ENCODE measurements around the gene PIGT. TPM values are rescaled to one million over a fixed set of nuclear protein-coding genes. Genes with fewer than 3 reads are reported as not detected.
"Not testable (repeated sequence)": the region's sequence is repeated elsewhere in the genome, so short reads cannot be mapped to it uniquely, and the experiment has no call there.

PIGT gene
- total and polyA plus RNA-seq, 5 donors from 2014 or later, result 80.3 to 137 (median 93.1) TPM

DNA sequence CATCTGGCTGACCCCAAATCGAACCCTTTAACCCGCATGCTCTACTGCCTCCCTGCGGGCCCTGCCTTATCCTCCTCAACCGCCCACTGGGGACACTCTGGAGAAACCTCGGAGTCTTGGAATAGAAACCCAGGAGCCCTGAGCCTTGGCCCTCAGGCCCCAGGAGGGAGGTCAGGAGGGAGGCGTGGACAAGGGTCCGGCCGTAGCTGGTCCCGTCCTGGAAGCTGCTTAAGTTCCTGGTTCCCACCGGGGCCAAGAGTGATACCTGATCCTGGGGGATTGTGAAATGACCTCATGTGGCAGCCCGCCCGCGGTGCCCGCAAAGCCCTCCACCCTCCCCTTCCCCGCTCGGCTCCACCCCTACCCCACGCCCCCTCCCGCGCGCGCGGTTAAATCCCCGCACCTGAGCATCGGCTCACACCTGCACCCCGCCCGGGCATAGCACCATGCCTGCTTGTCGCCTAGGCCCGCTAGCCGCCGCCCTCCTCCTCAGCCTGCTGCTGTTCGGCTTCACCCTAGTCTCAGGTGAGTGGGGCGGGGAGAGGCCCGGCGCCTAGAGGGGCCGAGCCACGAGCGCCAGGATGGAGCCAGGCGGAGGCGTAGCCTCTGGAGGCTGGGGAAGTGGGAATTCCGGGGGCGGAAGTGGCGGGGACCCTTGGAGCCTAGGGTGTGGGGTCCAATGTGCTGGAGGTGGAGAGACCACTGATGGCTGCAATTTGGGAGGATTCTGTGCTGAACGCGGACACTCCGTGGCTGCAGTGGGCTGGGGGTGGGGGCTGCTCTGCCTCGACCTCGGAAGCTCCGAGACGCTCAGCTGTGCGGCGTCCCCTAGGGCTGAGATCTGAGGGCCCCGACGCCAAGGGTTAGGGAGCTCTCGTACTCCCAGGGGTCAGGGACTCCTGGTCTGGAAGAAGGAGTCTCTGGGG, 53.7 kb downstream of the PIGT start, which contains the start of gene WFDC2:
WFDC2 (plus strand) TSS at position 418 of the 926 bp plus-strand sequence; CDS start at position 447, 29 bp downstream.
- Mint-ChIP-seq H3K4me3 (peak within 1 kb of the TSS in 2 of 4 donors; percentile 46 to 75), H3K9me3 (peaks cover 0 to 3% (median 0%) of the 10 kb centered on the region in 7 donors), H3K36me3 (no peaks in the 10 kb centered on the region), H3K4me1 (peaks cover 0 to 16% (median 0%) of the 10 kb centered on the region in 4 donors), H3K27me3 (peaks cover 67% of the 10 kb centered on the region), H3K27ac (peak within 1 kb of the TSS in 1 of 3 donors; percentile 84)
- Histone ChIP-seq H3K27ac (ENCODE audit: insufficient read depth, low read length, poor library complexity, severe bottlenecking) (no peak within 1 kb of the TSS), H3K27me3 (ENCODE audit: control insufficient read depth, insufficient read depth, low read length) (peaks cover 31% of the 10 kb centered on the region), H3K9me3 (ENCODE audit: control insufficient read depth in 2 of 2, low read length in 2 of 2) (no peaks in the 10 kb centered on the region), H3K4me1 (ENCODE audit: control insufficient read depth, insufficient read depth, low read length, poor library complexity, severe bottlenecking) (peaks cover 16% of the 10 kb centered on the region), H3K36me3 (ENCODE audit: control insufficient read depth, insufficient read depth, low read length) (no peaks in the 10 kb centered on the region), H3K4me3 (ENCODE audit: low read depth, low read length) (no peak within 1 kb of the TSS)
- ATAC-seq (ENCODE audit: low read depth in 2 of 2) (no peak), DNase-seq (no peak)

DNA sequence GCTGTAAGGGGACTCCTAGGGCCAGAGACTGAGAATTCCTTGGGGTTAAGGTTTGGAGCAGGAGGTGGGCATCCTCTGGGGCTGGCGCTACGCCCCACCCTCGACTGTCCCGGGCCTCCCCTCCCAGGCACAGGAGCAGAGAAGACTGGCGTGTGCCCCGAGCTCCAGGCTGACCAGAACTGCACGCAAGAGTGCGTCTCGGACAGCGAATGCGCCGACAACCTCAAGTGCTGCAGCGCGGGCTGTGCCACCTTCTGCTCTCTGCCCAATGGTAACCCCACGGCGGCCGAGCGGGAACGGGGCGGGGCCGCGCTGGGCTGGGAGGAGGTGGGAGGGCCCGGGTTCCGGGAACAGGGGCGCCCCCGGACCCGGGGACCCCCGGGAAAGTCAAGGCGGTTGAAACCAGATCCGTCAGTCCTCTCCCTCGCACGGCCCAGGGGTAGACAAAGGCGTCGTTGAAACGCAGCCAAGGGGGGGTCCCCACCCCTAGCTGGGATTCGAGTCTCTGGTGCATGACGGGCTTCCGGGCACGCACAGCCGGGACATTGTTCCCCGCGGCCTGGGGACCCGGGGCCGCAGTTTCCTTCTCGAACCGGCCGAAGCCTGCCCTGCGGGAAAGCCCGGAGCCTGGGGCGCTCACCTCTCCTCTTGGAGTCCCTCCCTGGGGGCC, 54.5 kb downstream of the PIGT start:
- Mint-ChIP-seq H3K4me3 (peak overlapping the region in 2 of 4 donors; percentile 46 to 75), H3K4me1 (peaks cover 0 to 16% (median 0%) of the 10 kb centered on the region in 4 donors), H3K27me3 (peaks cover 67% of the 10 kb centered on the region), H3K36me3 (no peaks in the 10 kb centered on the region), H3K27ac (no peak overlapping the region), H3K9me3 (peaks cover 0 to 3% (median 0%) of the 10 kb centered on the region in 7 donors)
- DNase-seq (no peak), ATAC-seq (ENCODE audit: low read depth in 2 of 2) (no peak)
- Histone ChIP-seq H3K36me3 (ENCODE audit: control insufficient read depth, insufficient read depth, low read length) (no peaks in the 10 kb centered on the region), H3K27ac (ENCODE audit: insufficient read depth, low read length, poor library complexity, severe bottlenecking) (no peak overlapping the region), H3K9me3 (ENCODE audit: control insufficient read depth in 2 of 2, low read length in 2 of 2) (no peaks in the 10 kb centered on the region), H3K27me3 (ENCODE audit: control insufficient read depth, insufficient read depth, low read length) (peaks cover 24% of the 10 kb centered on the region), H3K4me1 (ENCODE audit: control insufficient read depth, insufficient read depth, low read length, poor library complexity, severe bottlenecking) (peaks cover 16% of the 10 kb centered on the region), H3K4me3 (ENCODE audit: low read depth, low read length) (no peak overlapping the region)

DNA sequence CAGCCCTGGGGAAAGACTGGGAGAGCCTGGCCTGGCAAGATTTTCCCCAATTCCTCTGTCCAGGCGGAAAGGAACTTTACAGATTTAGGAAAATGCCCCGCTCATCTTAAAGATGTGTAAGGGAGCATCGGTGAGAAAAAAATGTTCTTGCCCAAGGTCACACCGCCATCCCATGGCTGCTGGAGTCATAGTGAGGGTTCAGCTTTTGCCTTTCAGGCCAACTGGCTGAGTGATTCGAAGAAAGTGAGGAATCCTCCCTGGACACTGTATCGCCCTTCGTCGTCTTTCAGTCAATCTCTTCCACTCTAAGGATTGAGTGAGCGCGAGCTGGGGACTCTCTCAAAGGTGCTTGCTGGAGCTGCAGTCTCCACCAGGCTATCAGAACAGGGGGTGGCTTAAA, 55.0 kb downstream of the PIGT start:
- Mint-ChIP-seq H3K4me3 (peak overlapping the region in 2 of 4 donors; percentile 37 to 75), H3K9me3 (peaks cover 0 to 3% (median 0%) of the 10 kb centered on the region in 7 donors), H3K4me1 (peaks cover 0 to 16% (median 0%) of the 10 kb centered on the region in 4 donors), H3K27ac (no peak overlapping the region), H3K27me3 (peaks cover 65% of the 10 kb centered on the region), H3K36me3 (no peaks in the 10 kb centered on the region)
- no peak for DNase-seq
- H3K36me3 ChIP-seq (ENCODE audit: control insufficient read depth, insufficient read depth, low read length), result no peaks in the 10 kb centered on the region
- peaks cover 16% of the 10 kb centered on the region for H3K4me1 ChIP-seq (ENCODE audit: control insufficient read depth, insufficient read depth, low read length, poor library complexity, severe bottlenecking)
- ATAC-seq (ENCODE audit: low read depth in 2 of 2), result no peak
- no peaks in the 10 kb centered on the region for H3K9me3 ChIP-seq (ENCODE audit: control insufficient read depth in 2 of 2, low read length in 2 of 2)
- peaks cover 24% of the 10 kb centered on the region for H3K27me3 ChIP-seq (ENCODE audit: control insufficient read depth, insufficient read depth, low read length)
- H3K27ac ChIP-seq (ENCODE audit: insufficient read depth, low read length, poor library complexity, severe bottlenecking), result no peak overlapping the region
- H3K4me3 ChIP-seq (ENCODE audit: low read depth, low read length), result no peak overlapping the region

DNA sequence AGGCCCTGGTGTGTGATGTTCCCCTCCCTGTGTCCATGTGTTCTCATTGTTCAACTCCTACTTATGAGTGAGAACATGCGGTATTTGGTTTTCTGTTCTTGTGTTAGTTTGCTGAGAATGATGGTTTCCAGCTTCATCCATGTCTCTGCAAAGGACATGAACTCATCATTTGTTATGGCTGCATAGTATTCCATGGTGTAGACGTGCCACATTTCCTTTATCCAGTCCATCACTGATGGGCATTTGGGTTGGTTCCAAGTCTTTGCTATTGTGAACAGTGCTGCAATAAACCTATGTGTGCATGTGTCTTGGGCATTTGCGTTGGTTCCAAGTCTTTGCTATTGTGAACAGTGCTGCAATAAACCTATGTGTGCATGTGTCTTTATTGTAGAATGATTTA, 56.3 kb downstream of the PIGT start:
- H3K36me3 ChIP-seq (ENCODE audit: control insufficient read depth, insufficient read depth, low read length); H3K36me3 Mint-ChIP-seq; H3K9me3 Mint-ChIP-seq; ATAC-seq (ENCODE audit: low read depth in 2 of 2); H3K4me3 ChIP-seq (ENCODE audit: low read depth, low read length); H3K4me3 Mint-ChIP-seq; H3K9me3 ChIP-seq (ENCODE audit: control insufficient read depth in 2 of 2, low read length in 2 of 2); H3K27ac ChIP-seq (ENCODE audit: insufficient read depth, low read length, poor library complexity, severe bottlenecking); DNase-seq; H3K27ac Mint-ChIP-seq: not testable (repeated sequence)
- H3K27me3 Mint-ChIP-seq, result peaks cover 54% of the 10 kb centered on the region
- peaks cover 16% of the 10 kb centered on the region for H3K4me1 ChIP-seq (ENCODE audit: control insufficient read depth, insufficient read depth, low read length, poor library complexity, severe bottlenecking)
- H3K27me3 ChIP-seq (ENCODE audit: control insufficient read depth, insufficient read depth, low read length), result peaks cover 20% of the 10 kb centered on the region
- H3K4me1 Mint-ChIP-seq, result peaks cover 0 to 16% (median 0%) of the 10 kb centered on the region in 4 donors

Other genes with a start within 250 kb of the PIGT start
- not detected for gene PI3, start 241.2 kb upstream of the PIGT start, total RNA-seq
- not detected for gene PI3, start 241.2 kb upstream of the PIGT start, polyA plus RNA-seq
- gene SEMG1, start 209.1 kb upstream of the PIGT start, total RNA-seq, result not detected
- gene SEMG1, start 209.1 kb upstream of the PIGT start, polyA plus RNA-seq, result not detected
- not detected for gene SEMG2, start 194.8 kb upstream of the PIGT start, total RNA-seq
- not detected for gene SEMG2, start 194.8 kb upstream of the PIGT start, polyA plus RNA-seq
- gene SLPI, start 161.6 kb upstream of the PIGT start, total RNA-seq, result not detected
- gene SLPI, start 161.6 kb upstream of the PIGT start, polyA plus RNA-seq, result not detected
- not detected for gene RBPJL, start 109.3 kb upstream of the PIGT start, total RNA-seq
- gene RBPJL, start 109.3 kb upstream of the PIGT start, polyA plus RNA-seq, result not detected
- gene MATN4, start 107.8 kb upstream of the PIGT start, total RNA-seq, result not detected
- gene MATN4, start 107.8 kb upstream of the PIGT start, polyA plus RNA-seq, result under 1 TPM in 1 of 4 donors, not detected in 3; 0.10 TPM
- gene SDC4, start 67.7 kb upstream of the PIGT start, total RNA-seq, result 8.2 TPM
- 1 to 10 TPM; 2.2 to 6.3 (median 3.7) TPM for gene SDC4, start 67.7 kb upstream of the PIGT start, polyA plus RNA-seq
- 94.2 TPM for gene SYS1, start 53.0 kb upstream of the PIGT start, total RNA-seq
- gene SYS1, start 53.0 kb upstream of the PIGT start, polyA plus RNA-seq, result 10 to 100 TPM; 38.4 to 54.3 (median 42.0) TPM
- not detected for gene TP53TG5, start 37.8 kb upstream of the PIGT start, total RNA-seq
- gene TP53TG5, start 37.8 kb upstream of the PIGT start, polyA plus RNA-seq, result under 1 TPM; 0.18 to 0.56 (median 0.23) TPM
- 15.1 TPM for gene DBNDD2, start 7.9 kb upstream of the PIGT start, total RNA-seq
- 10 to 100 TPM; 19.5 to 23.5 (median 21.7) TPM for gene DBNDD2, start 7.9 kb upstream of the PIGT start, polyA plus RNA-seq
- not detected for gene WFDC2, start 53.6 kb downstream of the PIGT start, total RNA-seq
- gene WFDC2, start 53.6 kb downstream of the PIGT start, polyA plus RNA-seq, result not detected
- not detected for gene SPINT3, start 99.5 kb downstream of the PIGT start, total RNA-seq
- not detected for gene SPINT3, start 99.5 kb downstream of the PIGT start, polyA plus RNA-seq
- not detected for gene WFDC6, start 123.3 kb downstream of the PIGT start, total RNA-seq
- gene WFDC6, start 123.3 kb downstream of the PIGT start, polyA plus RNA-seq, result not detected
- gene EPPIN, start 131.3 kb downstream of the PIGT start, total RNA-seq, result not detected
- gene EPPIN, start 131.3 kb downstream of the PIGT start, polyA plus RNA-seq, result not detected
- gene WFDC8, start 163.1 kb downstream of the PIGT start, total RNA-seq, result not detected
- not detected for gene WFDC8, start 163.1 kb downstream of the PIGT start, polyA plus RNA-seq
- not detected for gene WFDC10A, start 213.6 kb downstream of the PIGT start, total RNA-seq
- not detected for gene WFDC10A, start 213.6 kb downstream of the PIGT start, polyA plus RNA-seq
- not detected for gene WFDC9, start 215.1 kb downstream of the PIGT start, total RNA-seq
- gene WFDC9, start 215.1 kb downstream of the PIGT start, polyA plus RNA-seq, result not detected